Heart right ventricle (tissue), 16 donors: ENCODE data around the gene GPALPP1. TPM values are rescaled to one million over a fixed set of nuclear protein-coding genes. Genes with fewer than 3 reads are reported as not detected.

Experiments used
- ATAC-seq, 8 donors: fragments of 200-7000 bp; cut with Tn5 transposase; one replicate each; pipeline ENCODE4 v1.9.1; 2020; ENCODE audit warnings: mild to moderate bottlenecking in 8 of 8, moderate library complexity in 8 of 8, moderate number of reproducible peaks in 1 of 8
- DNase-seq, 2 donors: peaks; one replicate each; pipeline ENCODE4 v3.0.0-alpha.2; 2020
- H3K27ac ChIP-seq, 10 donors: fragments of 200-600 bp; sonication (generic) in 2 of 10; one replicate each; pipeline versions ENCODE4 v1.5.0 to v1.8.0; 2020 to 2022; ENCODE audit warnings: mild to moderate bottlenecking in 3 of 10
- H3K27me3 ChIP-seq, 7 donors: fragments of 200-600 bp; one replicate each; pipeline ENCODE4 v1.8.0; 2021 to 2022; ENCODE audit warnings: mild to moderate bottlenecking in 2 of 7
- H3K36me3 ChIP-seq, 9 donors: fragments of 200-600 bp; sonication (generic) in 1 of 9; one replicate each; pipeline versions ENCODE4 v1.5.0 to v1.8.0; 2020 to 2022; ENCODE audit warnings: mild to moderate bottlenecking in 2 of 9
- H3K4me1 ChIP-seq, 9 donors: fragments of 200-600 bp; sonication (generic) in 1 of 9; one replicate each; pipeline versions ENCODE4 v1.5.0 to v1.8.0; 2020 to 2022; ENCODE audit warnings: mild to moderate bottlenecking in 4 of 9
- H3K4me3 ChIP-seq, 10 donors: fragments of 200-600 bp; sonication (generic) in 2 of 10; one replicate each; pipeline versions ENCODE4 v1.5.0 to v1.8.0; 2020 to 2022; ENCODE audit warnings: mild to moderate bottlenecking in 7 of 10, moderate library complexity in 2 of 10
- H3K9me3 ChIP-seq, 11 donors: fragments of 200-600 bp in 10 of 11; sonication (generic) in 2 of 11; one replicate each; pipeline versions ENCODE4 v1.5.0 to v1.8.0; 2013 to 2022; ENCODE audit warnings: mild to moderate bottlenecking in 2 of 11, control low read depth in 1 of 11, moderate library complexity in 1 of 11
- CTCF ChIP-seq, 9 donors: fragments of 200-600 bp; sonication (generic) in 2 of 9; IDR thresholded peaks; one replicate each; pipeline versions ENCODE4 v1.5.0 to v1.8.0; 2021 to 2022; ENCODE audit warnings: antibody characterized with exemption in 9 of 9, mild to moderate bottlenecking in 5 of 9, moderate library complexity in 1 of 9
- WGBS, 2 donors: extraction: QIAGEN DNeasy Blood & Tissue Kit; methylation state at CpG; one replicate each; pipeline ENCODE4 v1.1.7; 2013; ENCODE audit warnings: inconsistent platforms in 1 of 2; 5-methylcytosine and 5-hydroxymethylcytosine counted together
- intact Hi-C, 10 donors: fragments of 100-400 bp; cut with DNase I; formaldehyde crosslinking; loops; one replicate each; pipeline versions ENCODE4 v1.11.1 to v1.14.2; 2022
- polyA plus RNA-seq, 2 donors: library from polyadenylated mRNA; stranded (reverse); fragments of 200-250 nt; gene quantifications; one replicate each; pipeline ENCODE4 v1.2.3, GENCODE V29; 2013
- total RNA-seq, 10 donors: library from RNA; stranded (reverse); fragmentation: NEBNext Ultra II Directional in 3 of 10; extraction: Animal tissue kit (Norgen Biotek cat#: 25700) in 3 of 10; gene quantifications; one replicate each; pipeline versions ENCODE4 v1.2.1 to v1.2.4, GENCODE V29; 2021 to 2023
- donor health status: Arrhythmogenic right ventricular cardiomyopathy.
- donor health status: ischemic (EF 13 %, LVEDD 7.1; RV severe dilation, severe dysfunction).
- donor health status: healthy with polysubstance abuse.
- donor health status: DM: no; HTN: yes; CAD: no.
- donor health status: DM: no; HTN: no; CAD: no.
- donor health status: ischemic (EF 25% LVEDD 6.9; RV normal size, moderate dysfunction).
- donor health status: ischemic (EF 25% LVEDD 5.7; RV mildly dilated, moderate dysfunction).
- donor health status: healthy.
- donor health status: DM: yes; HTN: yes; CAD: no.
- donor health status: Ischemic cardiomyopathy.
- donor health status: ischemic (EF 35%, LVEDD 5.7; RV mildly dilated, moderate dysfunction).
- donor health status: nonischemic (EF 11% LVEDD 7.7; RV severe dilation, severe dysfunction).
- donor health status: DM: yes; HTN: yes; CAD: no.
- donor health status: PGD.
- donor health status: ischemic (EF 29% LVEDD 5.4; RV normal size, mild dysfunction).
- donor health status: nonischemic (EF 23%, LVEDD 6.1; RV moderate dilation, normal function).

The GPALPP1 gene
- total and polyA plus RNA-seq, 12 donors = 5.7 to 16.5 (median 12.2) TPM

- Histone ChIP-seq H3K4me1 (peaks cover 0 to 17% (median 8%) of the 10 kb centered on the region in 9 donors), H3K27me3 (no peaks in the 10 kb centered on the region), H3K27ac (peak overlapping the region; percentile 6 to 83 (median 56)), H3K4me3 (no peak overlapping the region), H3K36me3 (peaks cover 0 to 10% (median 0%) of the 10 kb centered on the region in 9 donors), H3K9me3 (no peaks in the 10 kb centered on the region)
- no peak for TF ChIP-seq CTCF (IDR thresholded peaks at IDR 0.05)
- WGBS, 2 donors = 30 to 38% methylated on average over 3 of the region's 3 CpGs
- intact Hi-C loops = no loop called here
- no peak for DNase-seq
- peak; percentile 45 to 92 (median 83) for ATAC-seq
These were observed 53.2 kb downstream of the GPALPP1 start for GRCh38 chr13:45042539-45042938.

GRCh38 chr13:45046445-45046844, 57.1 kb downstream of the GPALPP1 start:
- WGBS, 2 donors = 81 to 93% methylated on average over 4 of the region's 4 CpGs
- peak overlapping the region in 5 of 10 donors; percentile 15 to 73 (median 47) for H3K27ac ChIP-seq
- intact Hi-C loops = loop anchor here in 7 of 10 donors (2.0 to 5.0 kb wide), 3 partner anchors 234 to 262 kb away; no protein-coding TSS in a partner anchor

GRCh38 chr13:45047394-45048310, 58.3 kb downstream of the GPALPP1 start:
- 17 to 18% methylated on average over 10 of the region's 10 CpGs for WGBS, 2 donors
- ATAC-seq (peak; percentile 70 to 92 (median 83)), DNase-seq (peak; percentile 44 to 77)
- H3K27me3 ChIP-seq = no peaks in the 10 kb centered on the region
- no peaks in the 10 kb centered on the region for H3K36me3 ChIP-seq
- H3K9me3 ChIP-seq = no peaks in the 10 kb centered on the region
- TF ChIP-seq CTCF (IDR thresholded peaks at IDR 0.05) = peak; percentile 75 to 94 (median 81)
- intact Hi-C loops = loop anchor here (1.0 to 5.0 kb wide), 5 partner anchors 233 to 262 kb away; no protein-coding TSS in a partner anchor
- peak overlapping the region in 6 of 10 donors; percentile 33 to 73 (median 54) for H3K27ac ChIP-seq
- peaks cover 0 to 14% (median 8%) of the 10 kb centered on the region in 9 donors for H3K4me1 ChIP-seq
- peak overlapping the region; percentile 21 to 58 (median 50) for H3K4me3 ChIP-seq

More at GRCh38 chr13:45046445-45046844, 57.1 kb downstream of the GPALPP1 start:
- Histone ChIP-seq H3K9me3 (no peaks in the 10 kb centered on the region), H3K4me1 (peaks cover 0 to 21% (median 9%) of the 10 kb centered on the region in 9 donors), H3K36me3 (no peaks in the 10 kb centered on the region), H3K27me3 (no peaks in the 10 kb centered on the region), H3K4me3 (peak overlapping the region; percentile 21 to 58 (median 50))
- DNase-seq (no peak), ATAC-seq (no peak)
- TF ChIP-seq CTCF (IDR thresholded peaks at IDR 0.05) = no peak

- Histone ChIP-seq H3K27ac (no peak overlapping the region), H3K9me3 (no peaks in the 10 kb centered on the region), H3K4me1 (peaks cover 0 to 14% (median 5%) of the 10 kb centered on the region in 9 donors), H3K27me3 (no peaks in the 10 kb centered on the region), H3K4me3 (no peak overlapping the region), H3K36me3 (no peaks in the 10 kb centered on the region)
- no peak for TF ChIP-seq CTCF (IDR thresholded peaks at IDR 0.05)
- WGBS, 2 donors = 72 to 79% methylated on average over 6 of the region's 6 CpGs
- no peak for ATAC-seq
- intact Hi-C loops = loop anchor here in 4 of 10 donors (2.0 to 5.0 kb wide), 2 partner anchors 258 to 260 kb away; no protein-coding TSS in a partner anchor
- no peak for DNase-seq
These were observed 59.6 kb downstream of the GPALPP1 start for GRCh38 chr13:45048890-45049407.
